ENCODE results near the gene POMZP3. TPM values are rescaled to one million over a fixed set of nuclear protein-coding genes. Genes with fewer than 3 reads are reported as not detected.
"Not testable (repeated sequence)": the region's sequence is repeated elsewhere in the genome, so short reads cannot be mapped to it uniquely, and the experiment has no call there.

POMZP3 gene
- polyA plus RNA-seq (2013, experiment 1 of 2; ENCODE audit: insufficient read length) = 21.6 TPM
- 22.2 TPM for polyA plus RNA-seq (2013, experiment 2 of 2; ENCODE audit: insufficient read length)

- peak; percentile 9 for DNase-seq
Observed at GRCh38 chr7:76626989-76627642, at the start of gene POMZP3. POMZP3 (minus strand) TSS chr7:76627279; CDS start chr7:76626064, 1,215 bp downstream.

- DNase-seq = not testable (repeated sequence)
Observed at GRCh38 chr7:76675783-76676182, 48.7 kb upstream of the POMZP3 start.

GRCh38 chr7:76673346-76673745 lies 46.3 kb upstream of the POMZP3 start:
- DNase-seq = not testable (repeated sequence)

DNA sequence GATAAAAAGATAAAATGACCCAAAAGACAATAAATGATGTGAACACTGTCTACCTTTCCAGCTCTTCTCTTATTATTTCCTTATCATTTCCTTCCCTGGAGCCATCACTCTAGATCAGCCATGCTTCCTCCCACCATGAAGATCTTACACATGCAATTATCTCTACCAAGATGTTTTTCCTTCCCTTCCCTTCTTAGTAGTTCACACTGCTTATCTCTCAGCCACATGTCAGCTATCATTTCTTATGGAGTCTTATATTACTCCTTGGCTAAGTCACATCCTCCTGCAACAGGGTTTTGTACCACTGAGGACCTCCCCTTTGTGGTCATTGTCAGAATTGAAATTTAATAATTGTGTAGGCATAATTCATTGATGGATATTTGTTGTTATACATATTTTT lies 32.1 kb upstream of the POMZP3 start:
- DNase-seq = not testable (repeated sequence)

DNA sequence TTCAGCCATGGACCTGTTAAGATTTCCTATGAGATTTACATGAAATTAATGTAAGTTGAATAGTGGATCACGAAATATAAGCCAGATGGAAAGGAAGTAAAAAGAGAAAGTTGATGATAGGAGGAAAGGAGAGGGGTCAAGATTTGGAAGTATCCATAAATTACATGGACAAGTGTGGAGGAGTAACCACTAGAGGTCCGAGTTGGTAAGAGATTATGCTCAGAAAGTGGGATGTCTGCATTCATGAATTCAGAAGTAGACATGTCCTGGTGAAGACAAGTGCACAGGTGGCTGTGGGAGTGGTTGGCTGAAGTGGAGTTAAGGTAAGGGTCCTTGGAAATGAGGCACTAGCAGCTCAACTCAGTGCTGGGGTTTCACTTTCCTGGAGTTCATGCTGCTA lies 29.3 kb upstream of the POMZP3 start:
- DNase-seq = not testable (repeated sequence)

- DNase-seq = not testable (repeated sequence)
Observed at GRCh38 chr7:76642620-76643019, 15.5 kb upstream of the POMZP3 start.

DNA sequence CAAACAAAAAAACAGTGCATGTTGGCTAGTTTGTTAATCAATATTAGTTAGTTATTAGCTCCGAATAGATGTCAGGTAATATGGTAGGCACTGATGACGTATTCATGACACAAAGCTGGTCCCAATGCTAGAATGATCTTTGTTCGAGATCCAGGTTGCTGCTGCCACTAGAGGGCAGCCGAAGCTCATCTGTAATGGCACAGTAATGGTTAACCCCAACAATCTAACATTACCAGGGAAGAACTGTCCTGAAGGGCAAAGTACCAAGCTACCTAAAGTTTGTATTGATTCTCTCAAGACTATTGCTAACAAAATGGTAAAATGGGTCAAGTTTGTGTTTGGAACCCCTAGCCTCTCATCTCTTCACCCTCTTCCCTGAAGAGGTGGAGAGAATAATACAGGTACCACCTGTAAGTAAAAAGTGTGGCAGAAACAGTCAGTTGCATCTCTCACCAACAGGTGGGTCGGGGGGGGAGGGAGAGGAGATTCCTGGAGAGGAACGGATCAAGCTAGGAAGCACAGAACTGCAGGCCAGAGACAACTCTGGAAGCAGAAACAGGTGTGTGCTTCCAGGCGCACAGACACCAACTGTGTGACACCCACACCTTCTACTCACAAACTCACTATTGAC lies 10.1 kb upstream of the POMZP3 start:
- not testable (repeated sequence) for DNase-seq

DNA sequence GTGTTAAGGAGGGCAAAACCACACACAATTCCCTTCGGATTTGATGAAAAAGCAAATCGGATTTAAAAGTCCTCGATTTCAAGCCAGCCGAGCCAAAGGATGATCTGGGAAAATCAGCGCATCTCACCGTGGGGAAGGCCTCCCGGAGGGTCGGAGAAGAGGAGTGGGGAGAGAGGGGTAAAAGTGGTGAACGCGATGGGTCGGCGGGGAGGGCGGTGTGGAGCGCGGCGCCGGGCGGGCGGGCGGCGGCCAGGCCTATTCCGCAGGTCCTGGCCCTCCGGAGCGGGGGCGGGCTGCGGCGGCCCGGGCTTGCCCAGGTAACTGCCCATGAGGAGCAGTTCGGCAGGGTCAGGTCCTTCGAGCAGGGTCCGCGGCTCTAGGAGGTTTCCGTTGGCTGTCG lies 498 bp downstream of the POMZP3 start:
- DNase-seq = not testable (repeated sequence)

GRCh38 chr7:76619439-76620190 lies 7.5 kb downstream of the POMZP3 start:
- not testable (repeated sequence) for DNase-seq

GRCh38 chr7:76613783-76614182 lies 13.3 kb downstream of the POMZP3 start:
- peak; percentile 46 for DNase-seq

- DNase-seq = not testable (repeated sequence)
Observed at GRCh38 chr7:76612232-76612631, 14.8 kb downstream of the POMZP3 start.

- not testable (repeated sequence) for DNase-seq
Observed at GRCh38 chr7:76609864-76610263, 17.2 kb downstream of the POMZP3 start.

DNA sequence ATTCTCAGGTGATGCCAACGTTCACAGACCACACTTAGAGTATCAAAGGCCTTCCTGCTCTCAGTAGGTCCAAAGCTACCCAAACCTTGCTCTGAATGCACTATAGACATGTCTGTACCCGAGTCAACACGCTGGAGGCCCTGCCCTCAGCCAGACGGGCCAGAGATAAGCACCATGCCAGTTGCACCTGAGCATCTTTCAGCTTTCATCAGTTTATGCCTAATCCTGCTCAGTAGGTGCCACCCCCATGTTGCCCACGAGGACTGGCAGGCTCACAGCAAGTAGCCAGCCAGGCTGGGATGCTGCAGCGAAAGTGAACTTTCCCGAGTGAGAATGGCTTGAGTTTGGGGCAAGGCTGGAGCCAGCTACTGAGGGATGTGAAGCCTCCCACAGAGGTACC lies 18.6 kb downstream of the POMZP3 start:
- DNase-seq = not testable (repeated sequence)

GRCh38 chr7:76606027-76606426 lies 21.1 kb downstream of the POMZP3 start:
- peak; percentile 87 for DNase-seq

DNA sequence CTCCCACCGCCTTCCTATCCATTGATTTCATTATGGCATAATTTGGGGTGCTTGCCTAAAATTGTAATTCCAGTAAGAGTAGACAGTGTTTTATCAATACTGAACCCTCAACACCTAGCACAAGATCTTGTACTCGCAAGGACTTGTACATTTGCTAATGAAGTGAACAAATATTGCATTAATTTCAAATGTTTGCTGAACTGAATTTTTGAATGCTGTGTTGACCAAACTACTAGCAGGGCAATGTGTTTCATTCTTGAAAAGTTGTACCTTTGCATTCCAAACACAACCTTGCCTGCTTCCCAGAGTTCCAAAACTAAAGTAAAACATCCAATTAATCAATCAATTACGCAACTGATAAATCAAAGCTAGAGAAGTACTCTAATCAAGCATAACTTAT lies 26.4 kb downstream of the POMZP3 start:
- DNase-seq = not testable (repeated sequence)

DNA sequence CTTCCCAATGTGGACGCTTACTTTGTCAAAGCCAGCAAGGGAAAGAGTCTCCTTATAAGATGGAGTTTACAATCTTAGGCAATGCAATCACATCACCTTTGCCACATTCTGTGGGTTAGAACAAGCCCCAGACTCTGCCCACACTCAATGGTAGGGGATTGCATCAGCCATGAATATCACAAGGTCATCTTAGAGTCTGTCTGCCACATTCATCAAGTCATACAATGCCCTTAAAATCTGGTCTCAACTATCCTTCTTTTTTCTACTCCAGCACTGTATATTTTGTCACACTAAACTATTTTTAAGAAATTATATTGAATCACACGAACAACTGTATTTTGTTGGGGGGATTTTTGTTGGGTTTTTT lies 27.0 kb downstream of the POMZP3 start:
- not testable (repeated sequence) for DNase-seq

- not testable (repeated sequence) for DNase-seq
Observed at GRCh38 chr7:76598590-76599264, 28.4 kb downstream of the POMZP3 start.

GRCh38 chr7:76597288-76597687 lies 29.8 kb downstream of the POMZP3 start:
- not testable (repeated sequence) for DNase-seq

DNA sequence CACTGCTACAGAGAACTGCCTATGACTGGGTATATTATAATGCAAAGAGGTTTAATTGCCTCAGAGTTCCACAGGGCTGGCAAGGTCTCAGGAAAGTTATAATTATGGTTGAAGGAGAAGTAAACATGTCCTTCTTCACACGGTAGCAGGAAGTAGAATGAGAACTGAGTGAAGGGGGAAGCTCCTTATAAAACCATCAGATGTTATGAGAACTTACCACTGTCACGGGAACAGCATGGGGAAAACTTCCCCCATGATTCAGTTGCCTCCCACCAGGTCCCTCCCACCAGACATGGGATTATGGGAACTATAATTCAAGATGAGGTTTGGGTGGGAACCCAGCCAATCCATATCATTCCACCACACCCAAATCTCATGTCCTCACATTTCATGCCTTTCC lies 34.4 kb downstream of the POMZP3 start:
- DNase-seq = not testable (repeated sequence)

- DNase-seq = not testable (repeated sequence)
Observed at GRCh38 chr7:76591602-76592304, 35.3 kb downstream of the POMZP3 start.

- DNase-seq = not testable (repeated sequence)
Observed at GRCh38 chr7:76591033-76591432, 36.0 kb downstream of the POMZP3 start.

DNA sequence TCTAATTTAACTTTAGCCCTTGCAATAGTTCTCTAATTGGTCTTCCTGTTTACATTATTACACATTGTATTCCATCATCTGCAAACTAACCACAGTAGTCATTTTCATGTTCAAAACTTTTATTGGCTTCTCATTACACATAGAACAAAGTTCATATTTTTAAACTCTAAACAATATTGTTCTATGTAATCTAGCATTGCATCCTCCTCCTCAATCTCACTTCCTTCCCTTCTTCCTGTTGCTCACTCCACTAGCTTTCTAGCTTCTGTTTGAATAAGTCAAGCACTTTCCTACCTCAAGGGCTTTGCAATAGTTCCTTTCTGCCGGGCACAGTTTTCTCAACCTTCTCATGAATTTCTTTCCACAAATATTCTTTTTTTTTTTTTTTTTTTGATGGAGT lies 38.5 kb downstream of the POMZP3 start:
- DNase-seq = not testable (repeated sequence)
